Naive B cell (primary cell): Measurements from ENCODE around the gene KCNG2. TPM values are rescaled to one million over a fixed set of nuclear protein-coding genes. Genes with fewer than 3 reads are reported as not detected.

Source experiments
- ATAC-seq, 2 donors: fragments of 150-1000 bp; cut with Tn5 transposase; 2 replicates each; pipeline ENCODE4 v1.10.0; 2021; ENCODE audit warnings: low read depth in 2 of 2, mild to moderate bottlenecking in 2 of 2, moderate library complexity in 2 of 2
- DNase-seq: peaks from one replicate; pipeline ENCODE4 v3.0.0; 2022
- H3K27ac Mint-ChIP-seq, 6 donors: one replicate each; pipeline ENCODE4 v1.8.0; 2020 to 2022; ENCODE audit warnings: mild to moderate bottlenecking in 6 of 6, mixed read lengths in 6 of 6, moderate library complexity in 5 of 6, inconsistent platforms in 2 of 6
- H3K27me3 Mint-ChIP-seq, 3 donors: one replicate each; pipeline ENCODE4 v1.8.0; 2021 to 2022; ENCODE audit warnings: mixed read lengths in 3 of 3, mild to moderate bottlenecking in 1 of 3
- H3K36me3 Mint-ChIP-seq, 2 donors: one replicate each; pipeline ENCODE4 v1.8.0; 2020 to 2022; ENCODE audit warnings: mixed read lengths in 2 of 2, inconsistent platforms in 1 of 2, mild to moderate bottlenecking in 1 of 2
- H3K4me1 Mint-ChIP-seq, 3 donors: one replicate each; pipeline ENCODE4 v1.8.0; 2020 to 2022; ENCODE audit warnings: mixed read lengths in 3 of 3, inconsistent platforms in 1 of 3, mild to moderate bottlenecking in 1 of 3, moderate library complexity in 1 of 3
- H3K4me3 Mint-ChIP-seq, 8 donors: one replicate each; pipeline ENCODE4 v1.8.0; 2020 to 2022; ENCODE audit warnings: mild to moderate bottlenecking in 8 of 8, mixed read lengths in 8 of 8, moderate library complexity in 8 of 8, inconsistent platforms in 2 of 8
- H3K9me3 Mint-ChIP-seq, 7 donors: one replicate each; pipeline ENCODE4 v1.8.0; 2020 to 2022; ENCODE audit warnings: mixed read lengths in 7 of 7, mild to moderate bottlenecking in 5 of 7, inconsistent platforms in 2 of 7, moderate library complexity in 1 of 7
- polyA plus RNA-seq, 6 donors: library from polyadenylated mRNA; unstranded; fragments of 300-500 nt; fragmentation: Illumina TruSeq; gene quantifications; one replicate each; pipeline ENCODE4 v1.2.3, GENCODE V29; 2021; ENCODE audit warnings: low read depth in 6 of 6

Gene KCNG2
- polyA plus RNA-seq, 6 donors from 2014 or later = not detected

- ATAC-seq = no peak
- Mint-ChIP-seq H3K36me3 (peaks cover 45 to 58% of the 10 kb centered on the region in 2 donors), H3K9me3 (peaks cover 20 to 47% (median 38%) of the 10 kb centered on the region in 7 donors), H3K4me1 (peaks cover 7 to 28% (median 10%) of the 10 kb centered on the region in 3 donors), H3K27ac (peak overlapping the region in 2 of 6 donors; percentile 9 to 15), H3K27me3 (no peaks in the 10 kb centered on the region), H3K4me3 (no peak overlapping the region)
- DNase-seq = no peak
These were observed 130.8 kb downstream of the KCNG2 start for GRCh38 chr18:79928563-79928960.

- Mint-ChIP-seq H3K9me3 (peaks cover 20 to 58% (median 45%) of the 10 kb centered on the region in 7 donors), H3K27ac (peak overlapping the region in 3 of 6 donors; percentile 50 to 90 (median 66)), H3K36me3 (peaks cover 53 to 54% of the 10 kb centered on the region in 2 donors), H3K27me3 (no peaks in the 10 kb centered on the region), H3K4me3 (no peak overlapping the region), H3K4me1 (peaks cover 10 to 19% (median 18%) of the 10 kb centered on the region in 3 donors)
- no peak for ATAC-seq
- DNase-seq = no peak
These were observed 132.4 kb downstream of the KCNG2 start for GRCh38 chr18:79930020-79930642.

GRCh38 chr18:79931475-79931874 is 133.7 kb downstream of the KCNG2 start:
- Mint-ChIP-seq H3K4me3 (no peak overlapping the region), H3K4me1 (peaks cover 15 to 27% (median 22%) of the 10 kb centered on the region in 3 donors), H3K9me3 (peaks cover 27 to 68% (median 47%) of the 10 kb centered on the region in 7 donors), H3K27me3 (no peaks in the 10 kb centered on the region), H3K27ac (no peak overlapping the region), H3K36me3 (peaks cover 66 to 67% of the 10 kb centered on the region in 2 donors)
- DNase-seq = no peak
- no peak for ATAC-seq

GRCh38 chr18:79932907-79933306 is 135.2 kb downstream of the KCNG2 start:
- peaks cover 27 to 75% (median 47%) of the 10 kb centered on the region in 7 donors for H3K9me3 Mint-ChIP-seq
- no peak overlapping the region for H3K27ac Mint-ChIP-seq
- ATAC-seq = no peak
- H3K4me3 Mint-ChIP-seq = peak overlapping the region in 2 of 8 donors; percentile 11 to 18
- peaks cover 20 to 35% (median 24%) of the 10 kb centered on the region in 3 donors for H3K4me1 Mint-ChIP-seq
- DNase-seq = no peak
- H3K27me3 Mint-ChIP-seq = no peaks in the 10 kb centered on the region
- peaks cover 74 to 79% of the 10 kb centered on the region in 2 donors for H3K36me3 Mint-ChIP-seq

GRCh38 chr18:79933765-79934164 is 136.0 kb downstream of the KCNG2 start:
- no peak for ATAC-seq

GRCh38 chr18:79934311-79935097 is 136.8 kb downstream of the KCNG2 start:
- Mint-ChIP-seq H3K4me1 (peaks cover 18 to 29% (median 29%) of the 10 kb centered on the region in 3 donors), H3K27me3 (no peaks in the 10 kb centered on the region), H3K27ac (peak overlapping the region in 1 of 6 donors; percentile 34), H3K36me3 (peaks cover 67 to 82% of the 10 kb centered on the region in 2 donors), H3K4me3 (no peak overlapping the region), H3K9me3 (peaks cover 19 to 66% (median 41%) of the 10 kb centered on the region in 7 donors)
- DNase-seq (no peak), ATAC-seq (no peak)

More at GRCh38 chr18:79933765-79934164, 136.0 kb downstream of the KCNG2 start:
- peaks cover 24 to 74% (median 47%) of the 10 kb centered on the region in 7 donors for H3K9me3 Mint-ChIP-seq
- peaks cover 75 to 82% of the 10 kb centered on the region in 2 donors for H3K36me3 Mint-ChIP-seq
- H3K27me3 Mint-ChIP-seq = no peaks in the 10 kb centered on the region
- peak overlapping the region in 1 of 6 donors; percentile 11 for H3K27ac Mint-ChIP-seq
- no peak for DNase-seq
- H3K4me1 Mint-ChIP-seq = peaks cover 19 to 34% (median 22%) of the 10 kb centered on the region in 3 donors
- H3K4me3 Mint-ChIP-seq = no peak overlapping the region

GRCh38 chr18:79935098-79935480 is 137.4 kb downstream of the KCNG2 start:
- Mint-ChIP-seq H3K9me3 (peaks cover 15 to 61% (median 36%) of the 10 kb centered on the region in 7 donors), H3K27ac (peak overlapping the region in 2 of 6 donors; percentile 32 to 34), H3K36me3 (peaks cover 67 to 82% of the 10 kb centered on the region in 2 donors), H3K4me3 (no peak overlapping the region), H3K27me3 (no peaks in the 10 kb centered on the region), H3K4me1 (peaks cover 22 to 33% (median 29%) of the 10 kb centered on the region in 3 donors)
- ATAC-seq (no peak), DNase-seq (no peak)

GRCh38 chr18:79935499-79935898 is 137.8 kb downstream of the KCNG2 start:
- Mint-ChIP-seq H3K4me1 (peaks cover 23 to 33% (median 29%) of the 10 kb centered on the region in 3 donors), H3K9me3 (peaks cover 15 to 56% (median 33%) of the 10 kb centered on the region in 7 donors), H3K27me3 (no peaks in the 10 kb centered on the region), H3K4me3 (peak overlapping the region in 1 of 8 donors; percentile 21), H3K27ac (peak overlapping the region in 1 of 6 donors; percentile 32), H3K36me3 (peaks cover 68 to 82% of the 10 kb centered on the region in 2 donors)
- no peak for ATAC-seq
- DNase-seq = no peak

GRCh38 chr18:79935925-79936324 is 138.2 kb downstream of the KCNG2 start:
- Mint-ChIP-seq H3K27ac (no peak overlapping the region), H3K4me3 (no peak overlapping the region), H3K27me3 (no peaks in the 10 kb centered on the region), H3K36me3 (peaks cover 67 to 82% of the 10 kb centered on the region in 2 donors), H3K4me1 (peaks cover 23 to 33% (median 29%) of the 10 kb centered on the region in 3 donors), H3K9me3 (peaks cover 15 to 53% (median 32%) of the 10 kb centered on the region in 7 donors)
- no peak for ATAC-seq
- no peak for DNase-seq

GRCh38 chr18:79936641-79937040 is 138.9 kb downstream of the KCNG2 start:
- Mint-ChIP-seq H3K36me3 (peaks cover 60 to 75% of the 10 kb centered on the region in 2 donors), H3K27ac (no peak overlapping the region), H3K4me1 (peaks cover 20 to 33% (median 29%) of the 10 kb centered on the region in 3 donors), H3K4me3 (peak overlapping the region in 1 of 8 donors; percentile 2), H3K27me3 (no peaks in the 10 kb centered on the region), H3K9me3 (peaks cover 15 to 47% (median 25%) of the 10 kb centered on the region in 7 donors)
- DNase-seq (no peak), ATAC-seq (no peak)

- DNase-seq (no peak), ATAC-seq (no peak)
- no peak overlapping the region for H3K4me3 Mint-ChIP-seq
- peaks cover 24 to 38% (median 29%) of the 10 kb centered on the region in 3 donors for H3K4me1 Mint-ChIP-seq
- H3K27ac Mint-ChIP-seq = no peak overlapping the region
- H3K36me3 Mint-ChIP-seq = peaks cover 60 to 74% of the 10 kb centered on the region in 2 donors
- H3K9me3 Mint-ChIP-seq = peaks cover 12 to 42% (median 22%) of the 10 kb centered on the region in 7 donors
- no peaks in the 10 kb centered on the region for H3K27me3 Mint-ChIP-seq
These were observed 139.5 kb downstream of the KCNG2 start for GRCh38 chr18:79937103-79937860.

GRCh38 chr18:79938196-79938595 is 140.5 kb downstream of the KCNG2 start:
- ATAC-seq (no peak), DNase-seq (no peak)
- H3K9me3 Mint-ChIP-seq = peaks cover 8 to 33% (median 15%) of the 10 kb centered on the region in 7 donors
- peaks cover 54 to 67% of the 10 kb centered on the region in 2 donors for H3K36me3 Mint-ChIP-seq
- peak overlapping the region in 1 of 8 donors; percentile 20 for H3K4me3 Mint-ChIP-seq
- peak overlapping the region in 1 of 6 donors; percentile 41 for H3K27ac Mint-ChIP-seq
- peaks cover 24 to 40% (median 32%) of the 10 kb centered on the region in 3 donors for H3K4me1 Mint-ChIP-seq
- H3K27me3 Mint-ChIP-seq = no peaks in the 10 kb centered on the region

- H3K36me3 Mint-ChIP-seq = peaks cover 45 to 58% of the 10 kb centered on the region in 2 donors
- peak overlapping the region in 1 of 6 donors; percentile 78 for H3K27ac Mint-ChIP-seq
- peaks cover 24 to 42% (median 27%) of the 10 kb centered on the region in 3 donors for H3K4me1 Mint-ChIP-seq
- no peak overlapping the region for H3K4me3 Mint-ChIP-seq
- H3K9me3 Mint-ChIP-seq = peaks cover 3 to 24% (median 7%) of the 10 kb centered on the region in 7 donors
- DNase-seq = no peak
- no peak for ATAC-seq
- no peaks in the 10 kb centered on the region for H3K27me3 Mint-ChIP-seq
These were observed 141.4 kb downstream of the KCNG2 start for GRCh38 chr18:79939096-79939495.
